ENCODE data around the gene CLDN20.

- TF ChIP-seq, protein P1, sequence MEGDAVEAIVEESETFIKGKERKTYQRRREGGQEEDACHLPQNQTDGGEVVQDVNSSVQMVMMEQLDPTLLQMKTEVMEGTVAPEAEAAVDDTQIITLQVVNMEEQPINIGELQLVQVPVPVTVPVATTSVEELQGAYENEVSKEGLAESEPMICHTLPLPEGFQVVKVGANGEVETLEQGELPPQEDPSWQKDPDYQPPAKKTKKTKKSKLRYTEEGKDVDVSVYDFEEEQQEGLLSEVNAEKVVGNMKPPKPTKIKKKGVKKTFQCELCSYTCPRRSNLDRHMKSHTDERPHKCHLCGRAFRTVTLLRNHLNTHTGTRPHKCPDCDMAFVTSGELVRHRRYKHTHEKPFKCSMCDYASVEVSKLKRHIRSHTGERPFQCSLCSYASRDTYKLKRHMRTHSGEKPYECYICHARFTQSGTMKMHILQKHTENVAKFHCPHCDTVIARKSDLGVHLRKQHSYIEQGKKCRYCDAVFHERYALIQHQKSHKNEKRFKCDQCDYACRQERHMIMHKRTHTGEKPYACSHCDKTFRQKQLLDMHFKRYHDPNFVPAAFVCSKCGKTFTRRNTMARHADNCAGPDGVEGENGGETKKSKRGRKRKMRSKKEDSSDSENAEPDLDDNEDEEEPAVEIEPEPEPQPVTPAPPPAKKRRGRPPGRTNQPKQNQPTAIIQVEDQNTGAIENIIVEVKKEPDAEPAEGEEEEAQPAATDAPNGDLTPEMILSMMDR (IDR thresholded peaks at IDR 0.05), result no peak
- TF ChIP-seq POLR2A (IDR thresholded peaks at IDR 0.05), result no peak
These were observed 7.6 kb upstream of the CLDN20 start for GRCh38 chr6:155256122-155256795.

Measured in heart left ventricle (tissue), 13 donors.